Left hindlimb (tissue), 1 donor: ENCODE measurements around the gene SPRR2A.
"Not testable (repeated sequence)": the region's sequence is repeated elsewhere in the genome, so short reads cannot be mapped to it uniquely, and the experiment has no call there.

Experiments used
- DNase-seq: peaks from one replicate; pipeline ENCODE4 v3.0.0-alpha.2; 2018

The SPRR2A gene

DNA sequence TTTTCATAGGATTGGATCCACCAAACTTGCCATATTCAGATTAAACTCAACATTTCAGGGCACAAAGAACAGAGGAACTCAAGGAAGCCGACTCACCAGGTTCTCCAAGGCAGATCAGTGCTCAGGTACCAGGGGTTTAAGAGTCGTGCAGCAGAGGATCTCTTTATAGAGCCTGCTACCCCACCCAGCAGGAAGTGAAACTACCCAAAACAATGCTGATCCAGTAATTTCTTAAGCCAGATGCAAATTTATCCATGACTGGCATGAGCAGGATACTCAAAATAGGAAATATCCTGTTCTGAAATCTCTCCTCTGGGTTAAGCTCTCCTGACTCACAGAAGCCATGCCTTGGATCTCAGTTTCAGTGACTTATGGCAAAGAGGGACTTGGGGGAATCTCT, at the start of gene SPRR2A:
SPRR2A (minus strand) TSS at position 138 of the 400 bp plus-strand sequence. CDS start 777 bp downstream, outside the sequence.
- DNase-seq, result no peak

DNA sequence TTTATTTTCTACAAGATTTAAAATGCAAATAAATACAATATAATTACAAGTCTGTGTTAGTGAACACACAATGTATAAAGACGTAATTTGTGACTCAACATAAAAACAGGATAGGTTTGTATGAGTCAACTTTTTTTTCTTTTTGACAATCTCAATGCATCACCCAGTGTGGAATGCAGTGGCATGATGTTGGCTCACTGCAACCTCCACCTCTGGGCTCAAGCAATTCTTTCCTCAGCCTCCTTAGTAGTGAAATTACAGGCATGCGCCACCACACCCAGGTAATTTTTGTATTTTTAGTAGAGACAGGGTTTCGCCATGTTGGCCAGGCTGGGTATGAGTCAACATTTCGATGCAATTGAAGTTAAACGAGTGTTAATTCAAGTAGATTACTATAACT, 42.9 kb upstream of the SPRR2A start:
- no peak for DNase-seq

DNA sequence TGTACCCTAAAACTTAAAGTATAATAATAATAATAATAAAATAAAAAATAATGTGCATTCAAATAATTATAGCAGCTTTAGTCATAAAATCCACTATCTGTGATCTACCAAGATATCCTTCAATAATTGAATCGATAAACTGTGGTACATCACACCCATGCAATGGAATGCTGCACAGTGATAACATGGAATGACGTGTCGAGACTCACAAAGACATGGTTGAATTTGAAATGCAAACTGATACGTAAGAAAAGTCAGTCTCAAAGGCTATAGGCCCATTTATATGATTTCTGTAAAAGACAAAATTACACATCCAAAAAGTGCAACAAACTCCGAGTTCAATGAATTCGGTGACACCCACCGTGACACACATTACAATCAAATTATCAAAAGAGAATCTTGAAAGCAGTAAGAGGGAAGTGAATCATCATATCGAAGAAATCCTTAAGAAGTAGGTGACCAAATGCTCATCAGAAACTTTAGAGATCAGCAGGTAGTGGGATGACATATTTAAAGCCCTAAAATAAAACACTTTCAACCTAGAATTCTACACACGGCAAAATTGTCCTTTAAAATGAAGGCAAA, 42.2 kb upstream of the SPRR2A start:
- DNase-seq, result no peak

DNA sequence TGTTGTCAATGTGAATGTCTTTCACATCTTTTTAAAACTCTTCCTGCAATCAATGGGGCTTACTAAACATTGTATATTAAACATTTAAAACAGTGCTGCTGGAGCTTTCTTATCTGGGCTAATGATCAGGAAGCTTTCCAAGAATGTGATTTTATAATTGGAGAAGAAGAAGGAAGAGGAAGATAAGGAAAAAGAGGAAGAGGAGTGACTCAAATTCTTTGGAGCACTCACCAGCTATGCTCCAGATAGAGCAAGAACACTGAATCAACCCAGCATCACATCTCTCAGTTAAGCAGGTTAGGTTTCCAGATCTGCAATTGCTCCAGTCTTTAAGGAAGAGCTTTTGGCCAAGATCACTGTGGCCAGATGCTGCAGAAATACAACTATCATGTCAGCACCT, 38.5 kb upstream of the SPRR2A start:
- DNase-seq, result no peak

DNA sequence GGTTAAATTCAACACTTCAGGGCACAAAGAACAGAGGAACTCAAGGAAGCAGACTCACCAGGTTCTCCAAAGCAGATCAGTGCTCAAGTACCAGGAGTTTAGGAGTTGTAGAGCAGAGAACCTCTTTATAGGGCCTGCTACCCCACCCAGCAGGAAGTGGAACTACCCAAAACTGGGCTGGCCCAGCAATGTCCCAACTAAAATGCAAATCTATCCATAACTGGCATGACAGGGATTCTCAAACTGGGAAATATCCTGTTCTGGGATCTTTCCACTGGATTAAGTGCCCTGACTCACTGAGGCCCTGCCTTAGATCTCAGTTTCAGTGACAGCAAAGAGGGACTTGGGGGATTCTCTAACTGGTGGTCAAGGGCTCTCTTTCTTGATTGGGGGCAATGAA, 37.1 kb upstream of the SPRR2A start, which contains the start of gene SPRR2E:
SPRR2E (minus strand) TSS at position 101 of the 400 bp plus-strand sequence. CDS start 775 bp downstream, outside the sequence.
- DNase-seq, result no peak

DNA sequence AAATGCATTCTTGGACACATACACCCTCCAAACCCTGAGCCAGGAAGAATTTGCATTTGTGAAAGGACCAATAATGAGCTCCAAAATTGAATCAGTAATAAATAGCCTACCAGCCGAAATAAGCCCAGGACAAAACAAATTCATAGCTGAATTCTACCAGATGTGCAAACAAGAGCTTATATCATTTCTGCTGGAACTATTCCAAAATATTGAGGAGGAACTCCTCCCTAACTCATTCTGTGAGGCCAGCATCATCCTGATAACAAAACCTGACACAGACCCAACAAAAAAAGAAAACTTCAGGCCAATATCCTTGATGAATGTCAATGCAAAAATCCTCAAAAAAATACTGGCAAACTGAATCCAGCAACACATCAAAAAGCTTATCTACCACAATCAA, 30.3 kb upstream of the SPRR2A start:
- no peak for DNase-seq

DNA sequence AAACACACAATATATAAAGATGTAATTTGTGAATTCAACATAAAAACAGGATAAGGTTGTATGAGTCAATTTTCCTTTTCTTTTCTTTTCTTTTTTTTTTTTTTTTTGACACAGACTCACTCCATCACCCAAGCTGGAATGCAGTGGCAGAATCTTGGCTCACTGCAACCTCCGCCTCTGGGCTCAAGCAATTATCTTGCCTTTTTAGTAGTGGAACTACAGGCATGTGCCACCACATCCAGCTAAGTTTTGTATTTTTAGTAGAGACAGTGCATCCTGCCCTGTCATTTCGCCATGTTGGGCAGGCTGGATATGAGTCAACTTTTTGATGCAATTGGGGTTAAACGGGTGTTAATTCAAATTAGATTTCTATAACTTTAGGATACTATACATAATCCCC, 24.4 kb upstream of the SPRR2A start:
- DNase-seq, result no peak

DNA sequence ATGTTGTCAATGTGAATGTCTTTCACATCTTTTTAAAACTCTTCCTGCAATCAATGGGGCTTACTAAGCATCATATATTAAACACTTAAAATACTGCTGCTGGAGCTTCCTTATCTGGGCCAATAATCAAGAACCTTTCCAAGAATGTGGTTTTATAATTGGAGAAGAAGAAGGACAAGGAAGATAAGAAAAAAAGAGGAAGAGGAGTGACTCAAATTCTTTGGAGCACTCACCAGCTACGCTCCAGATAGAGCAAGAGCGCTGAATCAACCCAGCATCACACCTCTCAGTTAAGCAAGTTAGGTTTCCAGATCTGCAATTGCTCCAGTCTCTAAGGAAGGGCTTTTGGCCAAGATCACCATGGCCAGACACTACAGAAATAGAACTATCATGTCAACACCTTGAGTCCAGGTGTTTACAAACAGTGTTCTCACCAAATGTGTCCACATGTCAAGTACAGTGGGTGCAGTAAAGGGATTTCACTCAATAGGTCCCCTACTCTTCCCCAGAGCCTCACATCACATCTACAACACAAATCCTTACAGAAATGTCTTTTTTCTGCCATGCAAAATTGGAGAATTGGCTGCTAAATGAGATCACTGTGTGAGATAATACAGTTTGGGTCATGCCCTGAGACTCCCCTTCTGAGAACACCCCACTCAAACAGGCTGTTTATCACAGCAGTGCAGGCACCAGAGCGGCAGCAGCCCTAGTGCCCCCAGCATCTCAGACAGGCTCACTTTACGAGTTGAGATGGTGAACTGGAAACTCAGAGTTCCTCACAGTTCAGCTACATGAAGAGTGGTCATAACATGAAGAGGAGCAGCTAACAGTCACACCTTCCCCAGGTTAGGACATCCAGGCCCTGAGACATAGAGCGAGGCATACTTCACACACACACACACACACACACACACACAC, 15.8 kb upstream of the SPRR2A start:
- no peak for DNase-seq

DNA sequence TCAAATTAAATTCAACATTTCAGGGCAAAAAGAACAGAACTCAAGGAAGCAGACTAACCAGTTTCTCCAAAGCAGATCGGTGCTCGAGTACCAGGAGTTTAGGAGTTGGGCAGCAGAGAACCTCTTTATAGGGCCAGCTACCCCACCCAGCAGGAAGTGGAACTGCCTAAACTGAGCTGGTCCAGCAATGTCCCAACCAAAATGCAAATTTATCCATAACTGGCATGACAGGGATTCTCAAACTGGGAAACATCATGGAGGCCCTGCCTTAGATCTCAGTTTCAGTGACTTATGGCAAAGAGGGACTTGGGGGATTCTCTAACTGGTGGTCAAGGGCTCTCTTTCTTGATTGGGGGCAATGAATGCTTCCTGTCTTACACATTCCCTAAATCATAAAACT, 14.2 kb upstream of the SPRR2A start, which contains the start of gene SPRR2B:
SPRR2B (minus strand) TSS at position 101 of the 400 bp plus-strand sequence. CDS start 772 bp downstream, outside the sequence.
- DNase-seq, result no peak

DNA sequence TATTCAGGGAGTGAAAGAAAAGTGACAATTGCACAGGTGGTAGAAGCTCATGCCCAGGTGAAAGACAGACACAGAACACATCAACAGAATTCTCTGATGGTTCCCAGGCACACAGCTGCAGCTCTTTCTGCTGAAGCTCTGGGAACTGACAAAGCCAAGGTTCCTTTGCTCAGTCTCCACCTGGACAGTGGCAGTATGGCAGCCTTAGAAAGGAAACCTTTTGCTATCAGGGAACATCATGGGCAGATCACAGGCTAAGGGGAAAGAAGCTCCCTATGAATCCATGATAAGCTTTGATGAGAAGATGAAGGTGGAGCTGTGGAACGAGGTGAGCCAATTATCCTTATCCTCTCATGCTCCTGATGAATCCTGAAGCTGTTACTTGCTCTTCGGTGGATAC, 12.9 kb upstream of the SPRR2A start:
- no peak for DNase-seq

DNA sequence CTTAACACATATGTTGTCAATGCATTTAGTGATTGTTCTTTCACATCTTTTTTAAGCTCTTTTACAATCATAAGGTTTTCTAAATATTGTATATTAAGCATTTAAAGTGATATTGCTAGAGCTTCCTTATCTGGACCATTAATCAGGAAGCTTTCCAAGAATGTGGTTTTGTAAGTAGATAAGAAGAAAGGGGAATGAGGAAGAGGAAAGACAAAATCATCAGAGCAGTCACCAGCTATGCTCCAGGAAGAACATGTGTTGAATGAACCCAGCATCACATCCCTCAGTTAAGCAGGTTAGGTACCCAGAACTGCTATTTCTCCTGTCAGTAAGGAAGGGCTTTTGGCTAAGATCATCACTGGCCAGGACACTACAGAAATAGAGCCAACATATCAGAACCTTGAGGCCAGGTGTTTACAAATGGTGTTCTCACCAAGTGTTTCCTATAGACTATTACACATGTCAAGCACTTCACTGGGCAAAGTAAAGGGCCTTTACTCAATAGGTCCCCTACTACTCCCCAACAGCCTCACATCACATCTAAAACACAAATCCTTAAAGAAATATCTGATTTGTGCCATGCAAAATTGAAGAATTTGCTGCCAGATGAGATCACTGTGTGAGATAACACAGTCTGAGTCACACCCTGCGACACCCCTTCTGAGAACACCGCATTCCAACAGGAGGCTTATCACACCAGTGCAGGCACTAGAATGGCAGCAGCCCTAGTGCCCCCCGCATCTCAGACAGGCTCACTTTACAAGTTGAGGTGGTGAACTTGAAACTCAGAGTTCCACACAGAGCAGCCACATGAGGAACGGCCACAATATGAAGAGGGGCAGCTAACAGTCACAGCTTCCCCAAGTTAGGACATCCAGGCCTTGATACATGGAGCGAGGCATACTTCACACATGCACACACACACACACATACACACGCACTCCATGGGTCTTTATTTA, 1.8 kb upstream of the SPRR2A start:
- no peak for DNase-seq

DNA sequence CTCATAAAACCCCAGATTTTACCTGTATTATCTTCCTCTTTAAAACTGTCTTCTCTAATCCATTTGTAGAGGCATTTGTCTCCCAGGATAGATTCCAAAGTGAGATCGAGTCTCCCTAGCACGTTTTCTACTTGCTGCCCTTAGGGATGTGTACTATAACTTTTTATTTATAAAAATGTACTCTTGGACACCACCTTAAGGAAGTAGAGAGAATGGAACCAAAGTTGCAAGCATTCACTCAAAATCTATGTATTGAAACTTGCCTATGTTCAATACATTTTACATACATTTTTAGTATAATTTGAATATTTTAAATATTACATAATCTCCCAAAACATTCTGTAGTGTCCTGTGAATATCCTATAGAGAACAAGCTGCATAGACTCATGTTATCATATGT, 842 bp upstream of the SPRR2A start:
- no peak for DNase-seq

DNA sequence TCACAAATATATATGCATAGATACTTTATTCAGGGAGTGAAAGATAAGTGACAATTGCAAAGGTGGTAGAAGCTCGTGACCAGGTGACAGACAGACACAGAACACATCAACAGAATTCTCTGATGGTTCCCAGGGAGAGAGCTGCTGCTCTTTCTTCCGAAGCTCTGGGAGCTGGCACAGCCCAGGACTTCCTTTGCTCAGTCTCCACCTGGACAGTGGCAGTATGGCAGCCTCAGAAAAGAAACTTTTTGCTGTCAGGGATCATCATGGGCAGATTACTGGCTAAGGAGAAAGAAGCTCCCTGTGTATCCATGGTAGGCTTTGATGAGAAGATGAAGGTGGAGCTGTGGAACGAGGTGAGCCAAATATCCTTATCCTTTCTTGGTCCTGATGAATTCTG, 1.2 kb downstream of the SPRR2A start:
- DNase-seq, result not testable (repeated sequence)

DNA sequence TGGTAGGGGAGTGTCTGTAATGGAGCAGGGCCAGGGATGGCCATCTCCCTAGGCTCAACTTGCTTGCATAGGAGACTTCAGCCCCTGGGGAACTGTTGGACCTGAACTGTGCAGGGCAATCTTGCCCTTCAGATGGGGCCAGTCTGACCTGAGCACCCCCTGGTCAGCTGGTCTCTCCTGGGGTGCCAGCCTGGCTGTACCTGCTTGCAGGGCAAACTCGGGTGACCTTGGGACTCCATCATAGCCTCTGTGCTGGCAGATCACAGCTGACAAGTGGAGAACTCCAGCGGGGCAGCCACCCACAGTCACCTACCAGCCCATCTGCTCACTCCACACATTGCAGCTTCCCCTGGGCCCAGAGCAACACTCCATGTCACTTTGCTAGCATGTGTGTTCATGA, 8.1 kb downstream of the SPRR2A start:
- DNase-seq, result no peak

DNA sequence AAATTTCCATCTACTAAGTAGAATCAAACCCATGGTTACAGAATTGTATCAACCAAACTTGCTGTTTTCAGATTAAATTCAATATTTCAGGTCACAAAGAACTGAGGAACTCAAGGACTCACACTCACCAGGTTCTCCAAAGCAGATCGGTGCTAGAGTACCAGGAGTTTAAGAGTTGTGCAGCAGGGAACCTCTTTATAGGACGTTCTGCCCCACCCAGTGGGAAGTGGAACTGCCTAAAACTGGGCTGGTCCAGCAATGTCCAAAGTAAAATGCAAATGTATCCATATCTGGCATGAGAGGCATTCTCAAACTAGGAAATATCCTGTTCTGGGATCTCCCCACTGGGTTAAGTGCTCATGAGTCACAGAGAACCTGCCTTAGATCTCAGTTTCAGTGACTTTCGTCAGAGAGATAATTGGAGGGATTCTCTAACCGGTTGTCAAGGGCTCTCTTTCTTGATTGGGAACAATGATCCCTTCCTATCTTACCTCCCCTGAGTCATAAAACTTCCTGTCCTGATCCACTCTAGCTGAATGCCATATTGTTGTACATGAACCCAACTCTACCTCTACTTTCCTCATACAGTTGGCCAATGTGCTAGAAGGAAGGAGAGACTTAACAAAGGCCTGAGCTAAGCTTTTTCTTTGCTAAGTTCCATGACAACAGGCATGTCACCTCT, 16.2 kb downstream of the SPRR2A start, which contains the start of gene SPRR2D:
SPRR2D (minus strand) TSS at position 171 of the 682 bp plus-strand sequence. CDS start 774 bp downstream, outside the sequence.
- DNase-seq, result no peak

DNA sequence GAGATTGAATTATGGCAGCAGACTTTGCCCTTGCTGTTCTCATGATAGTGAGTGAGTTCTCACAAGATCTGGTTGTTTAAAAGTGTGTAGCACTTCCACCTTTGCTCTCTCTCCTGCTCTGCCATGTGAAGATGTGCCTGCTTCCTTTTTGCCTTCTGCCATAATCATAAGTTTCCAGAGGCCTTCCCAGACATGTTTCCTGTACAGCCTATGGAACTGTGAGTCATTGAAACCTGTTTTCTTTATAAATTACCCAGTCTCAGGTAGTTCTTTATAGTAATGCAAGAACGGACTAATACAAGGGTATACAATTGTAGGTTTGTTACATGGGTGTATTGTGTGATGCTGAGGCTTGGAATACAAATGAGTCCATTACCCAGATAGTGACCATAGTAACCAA, 22.1 kb downstream of the SPRR2A start:
- no peak for DNase-seq

DNA sequence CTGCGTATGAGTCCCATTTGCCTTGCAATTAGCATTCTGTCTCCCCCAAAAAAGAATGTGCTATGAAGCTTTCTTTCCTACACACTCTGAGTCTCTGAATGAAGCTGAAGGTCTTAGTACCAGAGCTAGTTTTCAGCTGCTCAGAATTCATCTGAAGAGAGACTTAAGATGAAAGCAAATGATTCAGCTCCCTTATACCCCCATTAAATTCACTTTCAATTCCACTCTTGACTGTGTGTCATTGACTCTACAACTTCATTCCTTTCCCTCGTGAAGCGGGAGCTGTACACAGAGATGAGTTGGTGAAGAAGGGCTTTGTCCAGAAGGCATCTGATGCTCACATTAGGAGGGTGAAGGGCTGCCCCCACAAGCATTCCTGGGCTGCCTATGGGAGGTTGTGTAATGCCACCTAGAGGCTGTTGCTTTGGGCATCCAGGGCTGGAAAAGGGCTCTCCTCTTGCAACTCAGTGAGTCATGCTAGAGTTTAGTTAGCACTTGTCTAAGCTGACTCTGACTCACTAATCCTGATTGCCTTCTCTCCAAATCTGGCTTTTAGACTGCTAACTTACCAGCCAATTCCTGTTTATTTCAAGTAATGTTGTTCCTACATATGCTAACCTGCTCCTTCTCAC, 24.5 kb downstream of the SPRR2A start:
- no peak for DNase-seq

DNA sequence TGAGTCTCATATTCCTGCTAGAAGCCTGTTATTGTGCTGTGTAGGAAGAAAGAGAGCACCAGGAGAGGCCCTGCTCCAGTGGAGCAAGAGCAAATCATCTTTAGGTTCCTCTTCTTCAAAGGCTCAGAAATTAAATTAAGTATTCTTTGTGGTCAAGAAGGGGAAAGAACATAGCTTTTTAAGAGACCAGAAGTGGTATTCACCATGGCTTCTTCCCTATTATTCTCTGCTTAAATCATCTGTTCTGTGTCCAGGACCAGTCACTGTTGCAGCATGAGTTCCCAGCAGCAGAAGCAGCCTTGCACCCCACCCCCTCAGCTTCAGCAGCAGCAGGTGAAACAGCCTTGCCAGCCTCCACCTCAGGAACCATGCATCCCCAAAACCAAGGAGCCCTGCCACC, 25.2 kb downstream of the SPRR2A start:
- no peak for DNase-seq

DNA sequence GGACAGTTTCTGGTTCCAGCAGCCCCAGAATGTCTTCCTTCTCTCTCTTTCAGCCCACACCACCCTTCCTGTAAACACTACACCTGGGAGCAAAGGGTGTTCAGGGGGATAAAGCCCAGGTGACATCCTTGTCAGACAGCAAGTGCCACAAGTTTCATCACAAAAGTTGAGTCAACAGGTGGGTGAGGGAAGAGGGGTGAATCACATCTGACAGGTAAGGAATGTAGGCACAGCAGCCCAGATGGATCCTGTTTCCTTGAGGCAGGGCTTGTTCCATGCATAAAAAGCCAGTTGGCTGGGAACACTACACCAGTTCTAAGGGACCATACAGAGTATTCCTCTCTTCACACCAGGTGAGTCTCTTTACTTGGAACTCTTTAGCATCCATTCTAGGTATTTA, 26.4 kb downstream of the SPRR2A start, which contains the start of gene SPRR1B:
SPRR1B (plus strand) TSS at position 309 of the 400 bp plus-strand sequence. CDS start 1,143 bp downstream, outside the sequence.
- DNase-seq, result no peak

DNA sequence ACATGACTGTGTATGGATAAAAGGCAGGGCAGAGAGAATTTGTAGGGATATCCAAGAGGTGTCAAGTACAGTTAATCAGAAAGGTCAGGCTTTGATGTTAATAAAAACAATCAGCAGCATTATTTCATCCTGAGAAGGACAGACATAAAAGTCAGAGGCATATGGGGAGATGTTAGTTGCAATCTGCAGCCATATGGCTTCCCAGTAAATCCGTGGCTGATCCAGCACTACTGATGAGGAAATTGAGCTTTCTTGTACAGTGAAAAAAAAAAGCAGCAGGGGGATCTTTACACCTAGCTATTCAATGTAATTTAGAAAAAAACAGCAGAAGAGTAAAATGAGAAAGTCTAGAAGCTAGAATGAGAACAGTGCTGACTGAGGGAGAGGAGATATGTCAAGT, 28.5 kb downstream of the SPRR2A start:
- DNase-seq, result no peak

DNA sequence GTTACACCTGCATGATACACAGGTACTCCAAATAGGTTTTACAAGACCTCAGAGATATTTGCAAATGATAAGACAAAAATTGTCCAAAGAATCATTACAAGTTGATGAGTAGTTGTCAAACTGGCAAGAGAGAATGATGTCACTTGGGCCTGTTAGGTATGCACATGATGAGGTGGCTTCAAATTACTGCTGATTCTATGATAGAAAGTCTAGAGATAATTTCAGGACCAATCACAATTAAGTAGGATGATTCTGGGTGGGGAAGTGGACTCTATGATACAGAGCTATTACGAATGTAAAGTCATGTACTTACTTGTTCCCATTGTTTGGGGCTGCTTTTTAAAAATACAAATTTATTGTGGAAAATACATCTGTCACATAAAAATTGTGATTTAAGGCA, 31.5 kb downstream of the SPRR2A start:
- no peak for DNase-seq

DNA sequence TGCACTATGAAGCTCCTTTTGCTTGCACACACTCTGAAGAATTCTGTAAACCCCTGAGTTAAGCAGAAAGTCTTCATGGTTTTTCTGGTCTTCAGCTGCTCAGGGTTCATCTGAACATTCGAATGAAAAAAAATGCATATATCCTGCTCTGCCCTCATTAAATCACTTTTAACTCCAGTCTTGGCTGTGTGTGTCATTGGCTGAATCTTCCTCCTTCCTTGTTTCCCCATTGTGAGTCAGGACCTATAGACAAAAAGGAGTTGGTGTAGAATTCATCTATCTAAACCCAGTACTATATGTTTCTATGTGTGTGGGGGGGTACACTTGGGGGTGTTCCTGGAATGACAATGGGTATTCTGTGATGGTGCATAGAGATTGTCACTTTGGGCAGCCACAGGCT, 32.9 kb downstream of the SPRR2A start:
- DNase-seq, result no peak
